ENCODE measurements around the gene ELP2. TPM values are rescaled to one million over a fixed set of nuclear protein-coding genes. Genes with fewer than 3 reads are reported as not detected.

Gene ELP2
- total RNA-seq, 1 experiment from 2014 or later = 96.5 TPM

DNA sequence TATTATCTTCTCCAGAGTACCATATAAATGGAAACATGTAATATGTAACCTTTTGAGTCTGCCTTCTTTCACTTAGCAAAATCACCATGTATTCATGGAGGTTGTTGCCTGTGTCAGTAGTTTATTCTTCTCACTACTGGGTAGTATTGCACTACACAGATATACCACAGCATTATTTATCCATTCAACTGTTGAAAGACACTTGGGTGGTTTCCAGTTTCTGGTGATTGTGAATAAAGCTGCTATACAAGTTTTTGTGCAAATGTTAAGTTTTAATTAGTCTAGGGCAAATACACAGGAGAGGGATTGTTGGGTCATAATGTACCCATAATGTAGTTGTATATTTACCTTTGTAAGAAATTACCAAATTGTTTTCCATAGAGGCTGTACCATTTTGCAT lies 32.7 kb upstream of the ELP2 start:
- Histone ChIP-seq H3K36me3 (ENCODE audit: insufficient read depth, low read length, poor library complexity, severe bottlenecking) (no peaks in the 10 kb centered on the region), H3K4me3 (ENCODE audit: low read depth, low read length, poor library complexity, severe bottlenecking) (no peak overlapping the region), H3K27ac (ENCODE audit: low read depth, low read length, poor library complexity, severe bottlenecking) (no peak overlapping the region), H3K4me1 (ENCODE audit: insufficient read depth, low read length, poor library complexity, severe bottlenecking) (no peaks in the 10 kb centered on the region), H3K27me3 (replicated peaks; ENCODE audit: insufficient read depth, low read depth, low read length, poor library complexity) (no peaks in the 10 kb centered on the region), H3K9me3 (ENCODE audit: low read depth, low read length, poor library complexity, severe bottlenecking) (peaks cover 2% of the 10 kb centered on the region)
- DNase-seq (ENCODE audit: low spot score) = no peak
- no TSS peak for BruUV-seq (replicated peaks)
- ChIA-PET POLR2A (ENCODE audit: low non-redundant PET) (no interaction called here), CTCF (no interaction called here)
- TF ChIP-seq CTCF (conservative IDR thresholded peaks at IDR 0.05; ENCODE audit: low read depth, low read length) (no peak), EZH2 (IDR thresholded peaks at IDR 0.05; ENCODE audit: borderline replicate concordance, low read depth, low read length, poor library complexity, severe bottlenecking) (no peak)
- intact Hi-C loops (cut with micrococcal nuclease; ENCODE audit: unreplicated experiment) = loop anchor here (1.0 to 2.0 kb wide), 3 partner anchors 187 to 660 kb away; no protein-coding TSS in a partner anchor

DNA sequence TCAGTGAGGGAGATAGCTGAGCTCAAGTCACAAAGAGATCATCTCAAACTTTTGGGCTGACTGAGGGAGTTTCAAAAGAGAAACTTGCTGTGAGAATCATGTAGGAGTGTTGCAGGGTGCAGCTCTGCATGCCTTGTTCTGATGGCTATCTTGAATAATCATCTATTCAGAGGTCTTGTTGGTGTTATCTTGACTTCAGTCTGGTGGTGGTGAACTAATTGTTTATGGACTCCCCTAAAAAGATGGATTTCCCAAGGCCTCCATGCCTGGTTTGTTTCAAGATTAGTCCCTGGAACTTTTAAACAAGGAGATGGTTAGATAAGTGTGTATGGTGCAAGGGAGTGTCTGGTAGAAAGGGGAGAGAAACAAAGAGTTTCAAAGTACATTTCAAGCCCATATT lies 30.4 kb upstream of the ELP2 start:
- H3K4me1 ChIP-seq (ENCODE audit: insufficient read depth, low read length, poor library complexity, severe bottlenecking) = no peaks in the 10 kb centered on the region
- H3K36me3 ChIP-seq (ENCODE audit: insufficient read depth, low read length, poor library complexity, severe bottlenecking) = no peaks in the 10 kb centered on the region
- no peaks in the 10 kb centered on the region for H3K27me3 ChIP-seq (replicated peaks; ENCODE audit: insufficient read depth, low read depth, low read length, poor library complexity)
- TF ChIP-seq EZH2 (IDR thresholded peaks at IDR 0.05; ENCODE audit: borderline replicate concordance, low read depth, low read length, poor library complexity, severe bottlenecking) = no peak
- TF ChIP-seq CTCF (conservative IDR thresholded peaks at IDR 0.05; ENCODE audit: low read depth, low read length) = no peak
- POLR2A ChIA-PET (ENCODE audit: low non-redundant PET) = interaction anchor here (0.6 kb wide), 1 partner anchor 1478 kb away, joined by 3 read pairs; no protein-coding TSS in a partner anchor
- H3K9me3 ChIP-seq (ENCODE audit: low read depth, low read length, poor library complexity, severe bottlenecking) = peaks cover 4% of the 10 kb centered on the region
- intact Hi-C loops (cut with micrococcal nuclease; ENCODE audit: unreplicated experiment) = no loop called here
- no peak overlapping the region for H3K27ac ChIP-seq (ENCODE audit: low read depth, low read length, poor library complexity, severe bottlenecking)
- CTCF ChIA-PET = no interaction called here
- no TSS peak for BruUV-seq (replicated peaks)
- no peak for DNase-seq (ENCODE audit: low spot score)
- H3K4me3 ChIP-seq (ENCODE audit: low read depth, low read length, poor library complexity, severe bottlenecking) = no peak overlapping the region

GRCh38 chr18:36101943-36102342 lies 27.8 kb upstream of the ELP2 start:
- intact Hi-C loops (cut with micrococcal nuclease; ENCODE audit: unreplicated experiment) = no loop called here
- BruUV-seq (replicated peaks) = no TSS peak
- Histone ChIP-seq H3K36me3 (ENCODE audit: insufficient read depth, low read length, poor library complexity, severe bottlenecking) (no peaks in the 10 kb centered on the region), H3K27me3 (replicated peaks; ENCODE audit: insufficient read depth, low read depth, low read length, poor library complexity) (no peaks in the 10 kb centered on the region), H3K27ac (ENCODE audit: low read depth, low read length, poor library complexity, severe bottlenecking) (no peak overlapping the region), H3K4me3 (ENCODE audit: low read depth, low read length, poor library complexity, severe bottlenecking) (no peak overlapping the region), H3K9me3 (ENCODE audit: low read depth, low read length, poor library complexity, severe bottlenecking) (peaks cover 4% of the 10 kb centered on the region), H3K4me1 (ENCODE audit: insufficient read depth, low read length, poor library complexity, severe bottlenecking) (no peaks in the 10 kb centered on the region)
- no peak for DNase-seq (ENCODE audit: low spot score)
- CTCF ChIA-PET = no interaction called here
- POLR2A ChIA-PET (ENCODE audit: low non-redundant PET) = no interaction called here
- TF ChIP-seq CTCF (conservative IDR thresholded peaks at IDR 0.05; ENCODE audit: low read depth, low read length) = no peak
- TF ChIP-seq EZH2 (IDR thresholded peaks at IDR 0.05; ENCODE audit: borderline replicate concordance, low read depth, low read length, poor library complexity, severe bottlenecking) = no peak

All from A673 (cell line).